Measurements from ENCODE around the gene MAGEA9. TPM values are rescaled to one million over a fixed set of nuclear protein-coding genes. Genes with fewer than 3 reads are reported as not detected.
"Not testable (repeated sequence)": the region's sequence is repeated elsewhere in the genome, so short reads cannot be mapped to it uniquely, and the experiment has no call there.

Gene MAGEA9
- polyA plus RNA-seq, 1 donor from 2014 or later, result not detected

- no peak overlapping the region for H3K4me3 ChIP-seq (ENCODE audit: low read length)
- H3K79me2 ChIP-seq (replicated peaks; ENCODE audit: insufficient read depth, low read length), result no peaks in the 10 kb centered on the region
- H3K27me3 ChIP-seq (ENCODE audit: insufficient read depth, low read depth, low read length), result no peaks in the 10 kb centered on the region
- H3K9ac ChIP-seq (ENCODE audit: low read length), result no peak overlapping the region
- no peaks in the 10 kb centered on the region for H3K36me3 ChIP-seq (ENCODE audit: insufficient read depth, low read length)
- H3F3A ChIP-seq (ENCODE audit: insufficient read depth, low read length, poor library complexity, severe bottlenecking), result no peaks in the 10 kb centered on the region
- H2AFZ ChIP-seq (ENCODE audit: low read depth, low read length), result no peak overlapping the region
- H3K9me3 ChIP-seq (ENCODE audit: low read length), result no peaks in the 10 kb centered on the region
- H3K27ac ChIP-seq (ENCODE audit: low read length), result no peak overlapping the region
- no peaks in the 10 kb centered on the region for H3K9me2 ChIP-seq (ENCODE audit: insufficient read depth, low read length)
- H3K4me2 ChIP-seq (ENCODE audit: low read length), result no peak overlapping the region
- H4K20me1 ChIP-seq (ENCODE audit: insufficient read depth), result no peaks in the 10 kb centered on the region
- TF ChIP-seq REST (IDR thresholded peaks at IDR 0.05; ENCODE audit: borderline replicate concordance) (no peak), RAD21 (conservative IDR thresholded peaks at IDR 0.05) (no peak), CTCF (IDR thresholded peaks at IDR 0.05; ENCODE audit: poor library complexity, severe bottlenecking) (no peak), POLR2AphosphoS5 (IDR thresholded peaks at IDR 0.05) (no peak), TAF1 (IDR thresholded peaks at IDR 0.05; ENCODE audit: low read depth) (no peak)
These were observed 23.5 kb upstream of the MAGEA9 start for GRCh38 chrX:149758068-149758714.

DNA sequence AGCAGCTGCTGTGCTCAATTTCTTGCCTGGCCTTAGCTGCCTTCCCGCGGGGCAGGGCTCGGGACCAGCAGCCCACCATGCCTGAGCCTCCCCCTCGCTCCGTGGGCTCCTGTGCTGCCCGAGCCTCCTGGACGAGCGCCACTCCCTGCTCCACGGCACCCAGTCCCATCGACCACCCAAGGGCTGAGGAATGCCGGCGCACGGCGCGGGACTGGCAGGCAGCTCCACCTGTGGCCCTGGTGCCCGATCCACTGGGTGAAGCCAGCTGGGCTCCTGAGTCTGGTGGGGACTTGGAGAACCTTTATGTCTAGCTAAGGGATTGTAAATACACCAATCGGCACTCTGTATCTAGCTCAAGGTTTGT, 23.0 kb upstream of the MAGEA9 start:
- H3K9me3 ChIP-seq (ENCODE audit: low read length); H3K4me2 ChIP-seq (ENCODE audit: low read length); H3K27me3 ChIP-seq (ENCODE audit: insufficient read depth, low read depth, low read length); H3F3A ChIP-seq (ENCODE audit: insufficient read depth, low read length, poor library complexity, severe bottlenecking); H4K20me1 ChIP-seq (ENCODE audit: insufficient read depth); H2AFZ ChIP-seq (ENCODE audit: low read depth, low read length); H3K79me2 ChIP-seq (replicated peaks; ENCODE audit: insufficient read depth, low read length); H3K9ac ChIP-seq (ENCODE audit: low read length); H3K36me3 ChIP-seq (ENCODE audit: insufficient read depth, low read length); H3K4me3 ChIP-seq (ENCODE audit: low read length); H3K27ac ChIP-seq (ENCODE audit: low read length); H3K9me2 ChIP-seq (ENCODE audit: insufficient read depth, low read length): not testable (repeated sequence)

- no peaks in the 10 kb centered on the region for H3F3A ChIP-seq (ENCODE audit: insufficient read depth, low read length, poor library complexity, severe bottlenecking)
- H3K9me3 ChIP-seq (ENCODE audit: low read length), result no peaks in the 10 kb centered on the region
- no peaks in the 10 kb centered on the region for H3K36me3 ChIP-seq (ENCODE audit: insufficient read depth, low read length)
- no peak overlapping the region for H3K9ac ChIP-seq (ENCODE audit: low read length)
- H3K9me2 ChIP-seq (ENCODE audit: insufficient read depth, low read length), result no peaks in the 10 kb centered on the region
- H3K4me3 ChIP-seq (ENCODE audit: low read length), result no peak overlapping the region
- no peak overlapping the region for H3K27ac ChIP-seq (ENCODE audit: low read length)
- H4K20me1 ChIP-seq (ENCODE audit: insufficient read depth), result no peaks in the 10 kb centered on the region
- H3K27me3 ChIP-seq (ENCODE audit: insufficient read depth, low read depth, low read length), result no peaks in the 10 kb centered on the region
- no peak overlapping the region for H3K4me2 ChIP-seq (ENCODE audit: low read length)
- TF ChIP-seq REST (IDR thresholded peaks at IDR 0.05; ENCODE audit: borderline replicate concordance), result no peak
- TF ChIP-seq RAD21 (conservative IDR thresholded peaks at IDR 0.05), result no peak
- TF ChIP-seq CTCF (IDR thresholded peaks at IDR 0.05; ENCODE audit: poor library complexity, severe bottlenecking), result no peak
- no peak for TF ChIP-seq EP300 (conservative IDR thresholded peaks at IDR 0.05; ENCODE audit: poor library complexity, severe bottlenecking)
- TF ChIP-seq MXI1 (conservative IDR thresholded peaks at IDR 0.05; ENCODE audit: poor library complexity, severe bottlenecking), result no peak
- no peak for TF ChIP-seq TAF1 (IDR thresholded peaks at IDR 0.05; ENCODE audit: low read depth)
- TF ChIP-seq POLR2AphosphoS5 (IDR thresholded peaks at IDR 0.05), result no peak
- no peaks in the 10 kb centered on the region for H3K79me2 ChIP-seq (replicated peaks; ENCODE audit: insufficient read depth, low read length)
- no peak overlapping the region for H2AFZ ChIP-seq (ENCODE audit: low read depth, low read length)
These were observed 21.9 kb upstream of the MAGEA9 start for GRCh38 chrX:149759824-149760223.
